Activated naive CD8-positive, alpha-beta T cell (primary cell): ENCODE data around the gene RAB8B.

ENCODE experiments used
- H3K27ac Mint-ChIP-seq: one replicate; pipeline ENCODE4 v1.8.0; 2021; ENCODE audit warnings: mixed read lengths
- H3K27me3 Mint-ChIP-seq: one replicate; pipeline ENCODE4 v1.8.0; 2021; ENCODE audit warnings: mixed read lengths
- H3K36me3 Mint-ChIP-seq: one replicate; pipeline ENCODE4 v1.8.0; 2021; ENCODE audit warnings: mixed read lengths
- H3K4me1 Mint-ChIP-seq: one replicate; pipeline ENCODE4 v1.8.0; 2021; ENCODE audit warnings: low read depth, mixed read lengths
- H3K4me3 Mint-ChIP-seq: one replicate; pipeline ENCODE4 v1.8.0; 2021; ENCODE audit warnings: mild to moderate bottlenecking, mixed read lengths
- H3K9me3 Mint-ChIP-seq: one replicate; pipeline ENCODE4 v1.8.0; 2021; ENCODE audit warnings: low read depth, mixed read lengths

RAB8B gene

DNA sequence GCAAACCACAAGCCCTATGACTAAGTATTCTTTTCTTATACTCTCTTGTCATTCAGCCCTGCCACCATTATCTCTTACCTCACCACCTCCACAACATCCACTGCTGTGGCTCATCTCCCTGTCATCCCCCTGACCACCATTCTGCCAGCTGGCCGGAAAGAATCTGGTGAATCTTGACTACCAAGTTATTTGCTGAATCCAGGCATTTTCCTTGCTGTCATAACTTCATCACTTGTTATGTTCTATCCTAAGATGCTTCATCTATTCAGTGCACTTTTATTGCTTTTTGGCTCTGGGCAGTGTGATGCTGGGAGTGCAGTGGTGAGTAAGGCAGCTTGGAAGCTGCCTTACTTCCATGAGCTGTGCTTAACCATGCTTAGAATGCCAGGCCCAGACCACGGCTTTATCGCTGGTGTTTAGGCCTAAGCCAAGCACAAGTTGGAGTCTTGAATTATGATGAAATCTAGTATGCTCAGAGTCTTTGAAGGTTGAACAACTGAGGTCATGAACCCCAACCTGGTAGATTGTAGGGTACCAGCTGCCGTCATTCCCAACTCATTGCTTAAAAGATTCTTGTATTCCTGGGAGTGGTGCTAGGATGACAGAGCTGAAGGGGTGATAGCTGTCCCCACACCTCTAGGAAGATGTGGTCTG lies 61.0 kb downstream of the RAB8B start:
- H3K4me3 Mint-ChIP-seq, result no peak overlapping the region
- no peaks in the 10 kb centered on the region for H3K27me3 Mint-ChIP-seq
- peaks cover 33% of the 10 kb centered on the region for H3K4me1 Mint-ChIP-seq
- no peak overlapping the region for H3K27ac Mint-ChIP-seq
- peaks cover 16% of the 10 kb centered on the region for H3K36me3 Mint-ChIP-seq
- no peaks in the 10 kb centered on the region for H3K9me3 Mint-ChIP-seq

DNA sequence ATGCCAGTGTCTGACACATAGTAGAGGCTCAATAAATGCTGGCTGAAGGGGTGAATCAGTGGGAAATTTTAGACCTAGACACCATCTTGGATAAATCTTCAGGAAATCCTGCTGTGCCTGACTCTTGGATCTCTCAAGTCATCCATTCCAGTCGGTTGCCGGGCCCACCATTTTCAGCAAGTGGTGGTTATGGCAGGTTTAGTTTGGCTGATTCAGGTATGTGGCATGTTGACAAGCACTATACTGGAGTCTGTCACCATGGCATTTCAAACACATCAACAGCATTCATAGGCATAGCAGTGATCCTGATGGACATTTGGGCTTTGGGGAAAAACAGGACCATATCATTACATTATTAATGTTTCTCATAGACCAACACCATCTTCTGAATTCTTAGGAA lies 62.3 kb downstream of the RAB8B start:
- H3K27ac Mint-ChIP-seq, result no peak overlapping the region
- no peaks in the 10 kb centered on the region for H3K9me3 Mint-ChIP-seq
- no peaks in the 10 kb centered on the region for H3K27me3 Mint-ChIP-seq
- no peak overlapping the region for H3K4me3 Mint-ChIP-seq
- H3K4me1 Mint-ChIP-seq, result peaks cover 26% of the 10 kb centered on the region
- peaks cover 17% of the 10 kb centered on the region for H3K36me3 Mint-ChIP-seq

DNA sequence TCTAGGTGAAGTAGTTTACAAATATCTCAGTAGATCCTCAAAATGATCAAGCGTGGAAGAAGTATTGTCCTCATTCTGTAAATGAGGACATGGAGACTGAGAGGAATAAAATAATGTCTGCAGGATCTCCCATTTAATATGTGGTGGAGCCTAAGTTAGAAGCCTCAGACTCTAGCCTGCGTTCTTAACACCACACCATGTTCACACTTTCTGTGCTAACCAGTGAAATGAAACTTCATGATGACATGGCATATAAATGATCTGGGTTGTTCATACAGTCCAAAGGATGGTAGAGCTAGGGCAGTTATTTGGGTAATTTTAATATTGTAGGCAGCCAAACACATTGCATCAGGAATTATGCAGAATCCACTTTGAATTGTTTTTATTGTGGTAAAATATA lies 62.9 kb downstream of the RAB8B start:
- H3K27me3 Mint-ChIP-seq, result no peaks in the 10 kb centered on the region
- peak overlapping the region; percentile 16 for H3K27ac Mint-ChIP-seq
- no peak overlapping the region for H3K4me3 Mint-ChIP-seq
- peaks cover 25% of the 10 kb centered on the region for H3K4me1 Mint-ChIP-seq
- no peaks in the 10 kb centered on the region for H3K9me3 Mint-ChIP-seq
- peaks cover 17% of the 10 kb centered on the region for H3K36me3 Mint-ChIP-seq

DNA sequence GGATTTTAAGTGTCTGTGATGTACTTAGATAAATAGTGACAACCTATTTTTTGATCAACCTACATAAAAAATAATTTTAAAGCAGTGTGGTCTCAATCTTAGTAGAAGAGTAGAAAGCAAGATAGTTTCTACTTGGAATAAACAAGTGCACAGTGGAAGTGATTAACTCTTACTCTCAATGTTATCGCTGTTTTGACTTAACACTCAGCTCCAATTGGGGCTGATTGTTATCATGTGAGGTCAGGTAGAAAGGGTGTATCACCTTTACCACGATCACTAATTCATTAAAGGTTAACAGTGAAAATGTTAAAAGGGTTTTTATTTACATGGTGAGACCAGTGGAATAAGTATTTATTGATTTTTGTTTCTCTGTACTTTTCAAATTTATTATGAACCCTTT lies 65.6 kb downstream of the RAB8B start:
- no peaks in the 10 kb centered on the region for H3K9me3 Mint-ChIP-seq
- H3K27ac Mint-ChIP-seq, result peak overlapping the region; percentile 11
- no peak overlapping the region for H3K4me3 Mint-ChIP-seq
- H3K27me3 Mint-ChIP-seq, result no peaks in the 10 kb centered on the region
- H3K36me3 Mint-ChIP-seq, result peaks cover 14% of the 10 kb centered on the region
- peaks cover 23% of the 10 kb centered on the region for H3K4me1 Mint-ChIP-seq

DNA sequence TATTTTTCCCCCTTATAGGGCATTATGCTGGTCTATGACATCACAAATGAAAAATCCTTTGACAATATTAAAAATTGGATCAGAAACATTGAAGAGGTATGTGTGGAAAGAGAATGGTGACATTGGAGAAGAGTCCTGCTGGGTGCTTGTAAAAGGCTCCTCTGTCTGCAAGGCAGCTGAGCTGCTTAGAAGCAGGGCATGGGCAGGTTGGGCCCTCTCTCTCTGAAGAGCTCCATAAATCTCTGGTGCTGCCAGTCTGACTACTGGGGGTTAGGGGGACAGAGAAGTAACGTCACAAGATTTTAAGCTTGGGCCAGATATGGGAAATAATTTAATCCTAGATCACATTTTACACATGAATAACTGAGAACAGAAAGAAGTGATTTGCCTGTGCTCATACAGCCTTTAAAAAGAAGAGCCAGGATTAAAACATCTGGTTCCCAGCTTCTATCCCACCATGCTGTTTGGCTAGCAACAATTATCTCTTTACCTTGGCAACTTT lies 66.1 kb downstream of the RAB8B start:
- peaks cover 12% of the 10 kb centered on the region for H3K36me3 Mint-ChIP-seq
- H3K27ac Mint-ChIP-seq, result no peak overlapping the region

DNA sequence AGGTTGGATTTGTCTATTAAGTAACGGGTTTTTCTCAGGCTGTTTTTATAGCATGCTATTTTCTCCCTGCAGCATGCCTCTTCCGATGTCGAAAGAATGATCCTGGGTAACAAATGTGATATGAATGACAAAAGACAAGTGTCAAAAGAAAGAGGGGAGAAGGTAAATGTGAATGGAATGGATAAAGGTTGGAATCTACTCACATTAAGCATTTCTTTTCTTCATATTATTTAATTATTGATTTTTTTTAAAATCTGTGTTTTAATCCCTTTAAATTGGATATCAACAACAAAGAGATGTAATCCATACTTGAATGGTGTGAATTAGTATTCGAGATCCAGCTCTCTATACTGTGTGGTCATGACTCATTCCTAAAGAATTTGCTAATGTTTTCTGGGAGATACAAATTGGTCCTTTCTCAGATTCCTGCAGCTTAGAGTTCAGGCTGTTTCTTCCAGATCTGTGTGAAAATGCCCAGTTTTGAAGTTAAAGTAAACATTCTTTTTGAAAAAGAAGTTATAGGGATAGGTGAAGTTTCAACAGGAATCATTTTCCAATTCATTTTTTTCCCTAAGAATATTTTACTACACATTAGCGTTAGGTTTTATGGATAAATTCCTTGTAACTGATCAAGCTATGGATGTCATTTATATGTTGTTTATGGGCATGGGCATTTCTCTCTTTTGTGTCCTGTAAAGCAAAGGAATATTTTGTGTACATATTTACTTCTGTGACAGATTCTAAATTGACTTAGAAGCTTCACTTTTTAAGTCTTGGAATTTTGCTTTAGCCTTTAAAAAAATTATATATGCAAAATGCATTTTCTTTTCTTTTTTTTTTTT lies 67.2 kb downstream of the RAB8B start:
- Mint-ChIP-seq H3K4me1 (peaks cover 17% of the 10 kb centered on the region), H3K27me3 (no peaks in the 10 kb centered on the region), H3K4me3 (no peak overlapping the region), H3K36me3 (peaks cover 16% of the 10 kb centered on the region), H3K9me3 (no peaks in the 10 kb centered on the region), H3K27ac (peak overlapping the region; percentile 2)

More for the DNA sequence above, 66.1 kb downstream of the RAB8B start:
- Mint-ChIP-seq H3K27me3 (no peaks in the 10 kb centered on the region), H3K9me3 (no peaks in the 10 kb centered on the region), H3K4me1 (peaks cover 22% of the 10 kb centered on the region), H3K4me3 (no peak overlapping the region)

DNA sequence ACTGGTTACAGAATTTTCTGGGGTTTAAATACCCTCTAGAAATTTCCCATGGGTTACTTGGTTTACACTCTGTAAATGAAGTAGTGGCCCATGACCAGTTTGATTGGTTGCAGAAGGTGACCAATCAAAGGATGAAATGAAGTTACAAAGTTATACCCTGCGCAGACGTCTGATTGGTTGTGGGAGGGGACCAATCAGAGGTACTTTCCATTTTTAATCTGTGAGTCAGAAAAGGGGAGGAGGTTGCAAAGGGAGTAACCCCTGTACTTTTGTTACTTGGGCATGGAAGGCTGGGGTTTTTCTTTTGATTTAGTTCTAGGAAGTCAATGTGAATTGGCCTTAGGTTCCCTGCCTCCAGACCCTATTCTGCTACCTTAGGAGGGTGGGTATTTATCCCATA lies 69.3 kb downstream of the RAB8B start:
- Mint-ChIP-seq H3K27ac (no peak overlapping the region), H3K4me1 (peaks cover 13% of the 10 kb centered on the region), H3K4me3 (no peak overlapping the region), H3K27me3 (no peaks in the 10 kb centered on the region), H3K9me3 (no peaks in the 10 kb centered on the region), H3K36me3 (peaks cover 17% of the 10 kb centered on the region)

DNA sequence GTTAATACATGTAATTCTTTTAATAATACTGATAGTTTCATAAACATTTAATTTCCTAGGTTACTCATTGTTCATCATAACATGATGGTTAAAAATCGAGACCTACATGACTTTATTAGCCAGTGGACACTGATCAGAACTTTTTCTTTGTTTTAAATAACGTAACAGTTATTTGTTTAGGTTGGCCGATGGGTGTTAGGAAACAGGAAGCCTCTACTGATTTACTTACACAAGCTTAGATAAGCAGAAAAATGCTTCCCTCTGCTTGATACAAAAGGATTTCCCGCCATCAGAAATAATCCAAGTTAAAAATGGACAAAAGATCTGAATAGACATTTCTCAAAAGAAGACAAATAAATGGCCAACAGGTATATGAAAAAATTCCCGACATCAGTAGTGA lies 71.4 kb downstream of the RAB8B start:
- Mint-ChIP-seq H3K27me3 (no peaks in the 10 kb centered on the region), H3K36me3 (peaks cover 17% of the 10 kb centered on the region), H3K4me3 (no peak overlapping the region), H3K4me1 (peaks cover 2% of the 10 kb centered on the region), H3K27ac (peak overlapping the region; percentile 70), H3K9me3 (no peaks in the 10 kb centered on the region)

DNA sequence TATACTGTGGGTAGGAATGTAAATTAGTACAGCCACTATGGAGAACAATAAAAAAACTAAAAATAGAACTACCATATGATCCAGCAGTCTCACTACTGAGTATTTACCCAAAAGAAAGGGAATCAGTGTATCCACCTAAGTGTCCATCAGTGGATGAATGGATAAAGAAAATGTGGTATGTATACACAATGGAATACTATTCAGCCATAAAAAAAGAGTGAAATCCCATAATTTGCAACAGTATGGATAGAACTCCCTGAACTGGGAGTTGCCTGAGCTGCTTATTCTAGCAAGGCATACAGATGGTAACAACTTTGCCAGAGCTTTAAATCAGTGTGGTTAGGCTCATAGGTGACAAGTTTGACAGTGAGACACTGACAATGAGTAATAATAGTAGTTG lies 71.9 kb downstream of the RAB8B start:
- H3K36me3 Mint-ChIP-seq, result peaks cover 14% of the 10 kb centered on the region
- H3K27ac Mint-ChIP-seq, result peak overlapping the region; percentile 70
- H3K27me3 Mint-ChIP-seq, result no peaks in the 10 kb centered on the region
- H3K9me3 Mint-ChIP-seq, result no peaks in the 10 kb centered on the region
- no peak overlapping the region for H3K4me3 Mint-ChIP-seq
- H3K4me1 Mint-ChIP-seq, result peaks cover 2% of the 10 kb centered on the region

DNA sequence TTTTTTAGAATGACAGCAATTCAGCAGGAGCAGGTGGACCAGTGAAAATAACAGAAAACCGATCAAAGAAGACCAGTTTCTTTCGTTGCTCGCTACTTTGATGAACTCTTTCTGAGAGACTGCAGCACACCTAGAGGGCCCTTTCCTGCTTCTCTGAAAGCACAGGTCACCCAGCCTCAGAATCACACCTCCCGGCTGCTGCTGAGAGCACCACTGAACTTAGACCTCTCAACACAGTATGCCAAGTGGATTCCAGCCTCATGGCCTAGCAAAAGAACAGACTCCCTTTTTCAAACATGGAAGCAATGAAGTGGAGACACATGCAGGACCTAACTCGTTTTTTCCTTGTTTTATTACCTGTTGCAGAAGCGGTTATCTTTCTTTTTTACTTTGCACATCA lies 74.1 kb downstream of the RAB8B start:
- Mint-ChIP-seq H3K27me3 (no peaks in the 10 kb centered on the region), H3K4me1 (peaks cover 2% of the 10 kb centered on the region), H3K36me3 (peaks cover 12% of the 10 kb centered on the region), H3K27ac (peak overlapping the region; percentile 16), H3K9me3 (no peaks in the 10 kb centered on the region), H3K4me3 (no peak overlapping the region)

DNA sequence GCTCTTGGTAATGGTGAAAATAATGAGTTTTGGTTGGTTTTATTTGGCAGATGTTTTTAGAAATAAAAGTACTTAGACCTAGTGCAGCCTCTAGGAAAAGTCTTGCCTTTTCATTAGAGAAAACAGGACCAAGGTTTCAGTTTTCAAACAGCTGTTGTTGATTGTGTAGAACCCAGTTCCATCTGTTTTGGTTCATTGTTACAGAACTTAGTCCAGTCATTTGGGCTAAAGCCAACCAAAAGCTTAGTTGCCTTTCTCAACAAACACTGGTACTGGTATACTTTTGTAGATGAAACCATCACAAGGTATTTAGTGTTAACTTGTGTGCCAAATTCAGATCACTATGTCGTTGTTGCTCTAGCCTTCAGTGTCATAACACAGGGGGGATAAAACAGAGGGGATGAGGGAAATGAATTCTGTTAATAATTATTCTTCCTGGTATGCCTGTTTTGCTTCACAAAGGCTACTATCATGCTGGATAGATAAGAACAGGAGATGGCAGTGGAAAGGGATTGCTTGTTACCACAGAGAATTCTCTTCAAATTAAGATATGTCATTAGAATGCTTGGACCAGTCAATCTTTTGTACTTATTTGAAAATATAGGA lies 75.4 kb downstream of the RAB8B start:
- H3K27ac Mint-ChIP-seq, result no peak overlapping the region
- H3K4me3 Mint-ChIP-seq, result no peak overlapping the region
- H3K4me1 Mint-ChIP-seq, result no peaks in the 10 kb centered on the region
- no peaks in the 10 kb centered on the region for H3K9me3 Mint-ChIP-seq
- H3K27me3 Mint-ChIP-seq, result no peaks in the 10 kb centered on the region
- peaks cover 19% of the 10 kb centered on the region for H3K36me3 Mint-ChIP-seq

DNA sequence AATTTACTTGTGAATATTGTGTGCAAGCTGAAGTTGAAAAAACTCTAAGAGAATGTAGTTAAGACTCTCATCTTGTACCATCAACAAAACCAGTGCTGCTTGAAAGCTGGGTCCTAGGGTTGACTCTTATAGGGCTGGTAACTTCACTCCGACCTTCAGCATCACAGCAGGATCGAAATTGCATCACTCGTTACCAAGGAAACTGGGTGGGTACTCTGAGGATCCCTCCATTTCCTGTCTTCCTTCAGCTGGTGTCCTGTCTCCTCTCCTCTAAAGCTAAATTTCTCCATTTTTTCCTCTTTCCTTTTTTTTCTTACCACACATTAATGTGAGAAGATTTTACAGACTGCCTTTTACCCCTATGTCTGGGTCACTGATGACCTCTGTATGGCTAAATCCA lies 85.0 kb downstream of the RAB8B start:
- Mint-ChIP-seq H3K27ac (peak overlapping the region; percentile 1), H3K4me3 (peak overlapping the region; percentile 24), H3K9me3 (no peaks in the 10 kb centered on the region), H3K4me1 (peaks cover 38% of the 10 kb centered on the region), H3K27me3 (no peaks in the 10 kb centered on the region), H3K36me3 (peaks cover 9% of the 10 kb centered on the region)

DNA sequence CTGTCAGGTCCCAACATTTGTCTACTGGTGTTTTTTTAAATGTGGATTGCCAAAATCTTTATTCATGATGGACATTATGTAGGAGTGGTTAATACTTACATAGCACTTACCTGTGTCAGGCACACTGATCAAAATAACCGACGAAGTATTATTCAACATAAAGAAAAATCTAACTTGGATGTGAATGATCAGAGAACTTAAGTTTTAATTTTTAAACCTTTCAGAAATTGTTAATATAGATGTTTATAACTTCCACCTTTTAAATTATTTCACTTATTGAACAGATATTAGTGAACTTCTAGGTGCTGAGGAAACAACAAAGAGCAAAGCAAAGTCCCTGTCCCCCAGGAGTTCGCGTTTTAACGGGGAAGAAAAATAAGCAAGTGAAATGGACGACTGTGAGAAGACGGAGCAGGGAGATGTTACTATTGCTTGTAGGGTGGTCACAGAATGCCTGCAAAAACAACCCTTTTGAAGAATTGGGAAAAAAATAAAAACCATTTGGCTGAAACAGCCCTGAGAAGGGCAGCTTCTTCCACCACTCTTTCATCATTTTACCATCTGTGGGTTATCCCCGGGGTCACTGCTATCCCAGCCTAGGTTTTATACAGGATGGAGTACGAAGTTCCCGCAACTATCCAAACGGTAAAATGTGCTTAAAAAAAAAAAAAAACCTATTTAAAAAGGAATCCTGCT lies 87.1 kb downstream of the RAB8B start:
- peak overlapping the region; percentile 91 for H3K27ac Mint-ChIP-seq
- no peaks in the 10 kb centered on the region for H3K27me3 Mint-ChIP-seq
- peaks cover 39% of the 10 kb centered on the region for H3K4me1 Mint-ChIP-seq
- peaks cover 4% of the 10 kb centered on the region for H3K36me3 Mint-ChIP-seq
- no peaks in the 10 kb centered on the region for H3K9me3 Mint-ChIP-seq
- peak overlapping the region; percentile 86 for H3K4me3 Mint-ChIP-seq

DNA sequence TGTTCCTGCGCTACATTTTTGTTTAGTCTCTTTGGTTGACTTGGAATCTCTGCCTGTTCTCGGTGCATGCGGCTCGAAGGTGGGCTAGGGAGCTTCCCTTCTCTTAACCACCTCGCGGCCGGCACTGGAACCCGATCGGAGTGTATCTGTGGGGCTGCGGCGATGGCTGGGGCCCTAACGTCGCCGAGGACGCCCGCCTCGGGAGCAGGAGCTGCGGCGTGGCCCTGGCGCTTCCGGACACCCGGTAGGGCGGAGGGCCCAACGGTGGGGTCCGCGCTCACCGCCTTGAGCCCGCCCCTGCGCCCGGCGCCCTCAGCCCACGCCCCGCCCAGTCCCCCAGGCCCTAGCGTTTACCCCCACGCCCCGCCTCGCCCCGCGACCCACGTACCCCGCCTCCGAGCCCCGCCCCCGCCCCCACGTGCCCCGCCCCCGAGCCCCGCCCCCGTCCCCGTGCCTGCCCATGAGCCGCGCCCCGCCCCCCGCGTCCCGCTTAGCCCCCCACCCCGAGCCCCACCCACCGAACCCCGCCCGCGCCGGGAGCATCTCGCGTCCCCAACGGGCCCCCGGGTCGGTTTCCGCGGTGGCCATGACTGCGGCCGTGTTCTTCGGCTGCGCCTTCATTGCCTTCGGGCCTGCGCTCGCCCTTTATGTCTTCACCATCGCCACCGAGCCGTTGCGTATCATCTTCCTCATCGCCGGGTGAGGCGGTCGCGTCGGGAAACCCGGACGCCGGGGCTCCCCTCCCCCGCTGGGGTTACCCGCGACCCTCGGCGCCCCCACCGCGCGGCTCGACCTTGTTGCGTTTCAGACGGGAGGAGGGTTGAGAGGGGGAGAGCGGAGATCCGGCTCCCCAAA lies 87.9 kb downstream of the RAB8B start, which contains the start of gene APH1B:
TSS of gene APH1B (plus strand) at position 568 of the 855 bp plus-strand sequence. CDS start at position 587, 19 bp downstream.
- Mint-ChIP-seq H3K4me1 (peaks cover 39% of the 10 kb centered on the region), H3K36me3 (peaks cover 4% of the 10 kb centered on the region), H3K9me3 (no peaks in the 10 kb centered on the region), H3K27ac (peak within 1 kb of the TSS; percentile 91), H3K27me3 (no peaks in the 10 kb centered on the region), H3K4me3 (peak within 1 kb of the TSS; percentile 86)
